T-helper 22 cell (primary cell): ENCODE results near the gene KRT33B.
"Not testable (repeated sequence)": the region's sequence is repeated elsewhere in the genome, so short reads cannot be mapped to it uniquely, and the experiment has no call there.

ENCODE experiments used
- DNase-seq: peaks from one replicate; pipeline ENCODE4 v3.0.0-alpha.2; 2020; ENCODE audit warnings: low read depth

The KRT33B gene

GRCh38 chr17:41347869-41348760 lies 21.5 kb downstream of the KRT33B start:
- DNase-seq = no peak

GRCh38 chr17:41346421-41346820 lies 23.2 kb downstream of the KRT33B start:
- not testable (repeated sequence) for DNase-seq

- no peak for DNase-seq
Measured at GRCh38 chr17:41345992-41346391, 23.6 kb downstream of the KRT33B start.

- DNase-seq = no peak
Measured at GRCh38 chr17:41343029-41343428, 26.6 kb downstream of the KRT33B start.

GRCh38 chr17:41340934-41341861 lies 28.4 kb downstream of the KRT33B start:
- DNase-seq = peak; percentile 45

- no peak for DNase-seq
Measured at GRCh38 chr17:41340494-41340893, 29.1 kb downstream of the KRT33B start.

- DNase-seq = no peak
Measured at GRCh38 chr17:41339571-41340172, 29.9 kb downstream of the KRT33B start.

GRCh38 chr17:41338961-41339485 lies 30.6 kb downstream of the KRT33B start:
- DNase-seq = peak; percentile 50

GRCh38 chr17:41335747-41336146 lies 33.9 kb downstream of the KRT33B start:
- no peak for DNase-seq

- DNase-seq = no peak
Measured at GRCh38 chr17:41334385-41335305, 35.0 kb downstream of the KRT33B start.

GRCh38 chr17:41333836-41334235 lies 35.8 kb downstream of the KRT33B start:
- no peak for DNase-seq

- no peak for DNase-seq
Measured at GRCh38 chr17:41333098-41333497, 36.5 kb downstream of the KRT33B start.

GRCh38 chr17:41332239-41332638 lies 37.4 kb downstream of the KRT33B start:
- DNase-seq = no peak

GRCh38 chr17:41331606-41332005 lies 38.0 kb downstream of the KRT33B start:
- no peak for DNase-seq

GRCh38 chr17:41329279-41329948 lies 40.2 kb downstream of the KRT33B start:
- DNase-seq = no peak

GRCh38 chr17:41328207-41328606 lies 41.4 kb downstream of the KRT33B start:
- no peak for DNase-seq

GRCh38 chr17:41327411-41328120 lies 42.0 kb downstream of the KRT33B start:
- no peak for DNase-seq

GRCh38 chr17:41326173-41327145 lies 43.2 kb downstream of the KRT33B start:
- DNase-seq = peak; percentile 42

GRCh38 chr17:41325611-41326010 lies 44.0 kb downstream of the KRT33B start:
- no peak for DNase-seq
